ENCODE results near the gene VPS39.

VPS39 gene

DNA sequence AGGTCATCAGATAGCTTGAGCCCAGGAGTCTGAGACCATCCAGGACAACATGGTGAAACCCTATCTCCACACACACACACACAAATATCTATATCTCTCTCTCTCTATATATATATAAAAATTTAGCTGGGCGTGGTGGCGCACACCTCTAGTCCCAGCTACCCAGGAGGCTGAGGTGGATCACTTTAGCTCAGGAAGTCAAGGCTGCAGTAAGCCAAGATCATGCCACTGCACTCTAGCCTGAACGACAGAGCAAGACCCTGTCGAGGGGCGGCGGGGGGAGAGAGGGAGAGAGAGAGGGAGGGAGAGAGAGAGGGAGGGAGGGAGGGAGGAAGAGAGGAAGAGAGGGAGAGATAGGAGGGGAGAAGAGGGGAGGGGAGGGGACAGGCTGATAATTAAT lies 79.6 kb downstream of the VPS39 start:
- DNase-seq: no peak

- no peak for DNase-seq
Measured at GRCh38 chr15:42123546-42123945, 84.6 kb downstream of the VPS39 start.

GRCh38 chr15:42121682-42122081 lies 86.4 kb downstream of the VPS39 start:
- DNase-seq: no peak

DNA sequence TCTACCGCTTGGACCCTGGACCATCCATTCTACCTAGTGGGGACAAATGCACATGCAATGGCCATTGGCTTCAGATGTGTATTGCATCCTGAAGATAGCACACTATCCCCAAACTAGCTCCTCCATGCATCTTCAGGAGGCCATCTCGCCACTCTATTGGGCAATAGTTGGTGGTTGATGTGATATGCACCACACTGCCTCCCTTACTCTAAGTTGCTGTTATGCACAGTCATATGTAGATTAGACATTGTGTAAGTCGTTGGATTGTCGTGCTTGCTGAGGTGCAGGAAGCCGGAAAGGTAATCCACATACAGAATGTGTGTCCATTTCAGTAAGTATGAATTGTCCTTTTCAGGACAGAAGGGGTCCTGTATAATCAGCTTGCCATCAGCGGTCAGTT lies 87.1 kb downstream of the VPS39 start:
- no peak for DNase-seq

- no peak for DNase-seq
Measured at GRCh38 chr15:42120285-42120684, 87.8 kb downstream of the VPS39 start.

- DNase-seq: no peak
Measured at GRCh38 chr15:42119446-42119760, 88.7 kb downstream of the VPS39 start.

GRCh38 chr15:42118650-42119445 lies 89.3 kb downstream of the VPS39 start:
- peak; percentile 55 for DNase-seq

DNA sequence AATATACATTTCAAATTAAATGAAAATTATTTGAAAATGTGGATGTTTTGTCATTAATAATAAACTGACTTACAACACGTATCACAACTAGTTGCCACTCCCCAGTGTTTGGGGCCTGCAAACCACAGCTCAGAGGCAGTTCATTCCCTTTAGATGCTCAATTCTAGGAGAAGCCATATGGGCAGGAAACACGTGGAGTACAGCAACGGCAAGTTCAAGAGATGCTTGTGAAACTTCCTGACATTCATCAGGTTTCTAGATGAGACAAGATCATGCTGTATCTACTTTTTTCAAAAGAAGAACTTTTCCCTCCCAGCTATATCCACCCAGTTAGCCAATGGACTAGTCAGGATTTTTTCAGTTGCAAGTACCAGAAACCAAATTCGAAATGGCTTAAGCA lies 96.2 kb downstream of the VPS39 start:
- no peak for DNase-seq

GRCh38 chr15:42110367-42110766 lies 97.7 kb downstream of the VPS39 start:
- no peak for DNase-seq

- no peak for DNase-seq
Measured at GRCh38 chr15:42108806-42109205, 99.3 kb downstream of the VPS39 start.

Measured in DMS153 (cell line).